NCI-H446 treated with DMSO at 0.1 percent for 48 hours (cell line): Measurements from ENCODE around the gene SLC17A2.
A peak's percentile ranks its signal among the peaks of the same experiment; 100 is the strongest.

ENCODE experiments used
- DNase-seq: peaks from one replicate; lab custom pipeline; 2025; lab: John Stamatoyannopoulos, UW

The SLC17A2 gene

GRCh38 chr6:25919657-25920056, 10.8 kb downstream of the SLC17A2 start:
- DNase-seq: no peak

GRCh38 chr6:25918083-25918683, 12.3 kb downstream of the SLC17A2 start:
- no peak for DNase-seq

DNA sequence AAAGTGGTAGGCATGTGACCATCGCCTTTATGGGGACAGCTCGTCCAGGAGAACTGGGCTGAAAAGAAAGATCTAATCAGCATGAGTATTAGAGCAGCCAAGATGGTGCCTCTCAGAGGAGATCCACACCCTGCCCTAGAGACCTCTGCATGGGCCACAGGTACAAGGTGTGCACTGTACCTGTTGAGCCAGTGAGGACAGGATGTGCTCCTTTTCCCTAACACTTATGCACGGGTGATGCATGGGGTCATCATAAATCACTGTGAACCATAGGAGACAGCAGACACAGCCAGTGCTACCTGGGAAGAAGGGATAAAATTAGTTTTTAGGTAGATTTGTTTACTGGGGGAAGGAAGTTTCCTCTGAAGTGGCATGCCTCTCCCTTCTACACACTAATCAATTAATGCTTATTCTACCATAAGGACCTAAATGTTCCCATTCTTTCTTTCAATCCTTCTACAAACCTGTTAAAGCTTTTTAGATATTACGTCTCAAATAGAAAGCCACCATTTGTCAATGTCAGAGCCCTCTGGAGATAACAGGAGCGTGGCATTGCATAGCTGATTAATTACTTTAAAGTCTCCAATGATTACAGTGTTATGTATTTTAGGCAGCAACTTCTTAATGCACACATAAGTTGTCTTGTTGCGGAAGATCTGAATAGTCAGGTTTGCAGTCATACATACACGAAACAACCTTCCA, 13.6 kb downstream of the SLC17A2 start:
- no peak for DNase-seq

DNA sequence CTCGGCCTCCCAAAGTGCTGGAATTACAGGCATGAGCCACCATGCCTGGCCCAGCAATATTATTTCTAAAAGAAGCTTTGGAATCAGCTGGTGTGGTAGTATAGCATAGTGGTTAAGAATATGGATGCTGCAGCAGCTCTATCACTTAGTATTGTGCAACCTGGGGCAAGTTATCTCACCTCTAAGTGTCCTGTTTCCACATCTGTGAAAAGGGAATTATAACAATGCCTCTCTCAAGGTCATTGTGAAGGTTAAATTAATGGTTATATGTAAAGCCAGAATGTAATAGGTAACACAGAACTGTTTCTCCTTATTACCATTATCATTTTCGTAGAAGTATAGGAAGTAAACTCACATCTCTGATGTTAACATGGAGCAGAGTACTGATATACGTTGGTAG, 14.2 kb downstream of the SLC17A2 start:
- DNase-seq: no peak

DNA sequence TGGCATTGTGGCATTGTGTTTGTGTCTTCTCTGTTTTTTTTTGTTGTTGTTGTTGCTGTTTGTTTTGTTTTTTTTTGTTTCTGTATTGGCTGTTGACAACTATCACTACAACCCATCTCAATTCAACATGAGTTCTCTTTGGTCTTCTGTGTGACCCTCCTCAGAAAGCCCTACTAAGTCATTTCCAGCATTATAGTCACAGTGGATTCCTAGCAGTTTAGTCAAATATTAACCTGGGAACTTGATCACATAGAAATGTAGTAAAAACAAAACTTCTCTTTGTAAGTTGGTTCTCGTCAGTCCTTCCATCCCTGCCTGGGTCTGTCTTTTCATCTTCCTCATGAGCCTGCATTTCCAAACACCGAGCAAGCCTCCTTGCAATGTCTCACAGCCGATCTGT, 16.8 kb downstream of the SLC17A2 start:
- no peak for DNase-seq

DNA sequence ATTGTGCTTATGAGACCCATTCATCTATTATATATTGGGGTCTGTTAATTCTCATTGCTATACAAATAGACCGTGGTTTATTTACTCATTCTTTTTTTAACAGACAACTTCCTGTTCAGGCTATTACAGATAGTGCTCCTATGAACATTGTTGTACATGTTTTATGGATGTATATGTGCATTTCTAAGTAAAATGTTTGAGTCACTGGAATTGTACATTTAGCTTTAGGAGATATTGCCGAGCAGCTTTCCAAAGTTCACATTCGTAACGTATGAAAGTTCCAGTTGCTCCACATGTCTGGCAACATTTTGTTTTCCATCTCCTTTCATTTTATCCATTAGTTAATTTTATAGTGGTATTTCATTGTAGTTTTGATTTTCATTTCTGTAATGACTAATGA, 19.1 kb downstream of the SLC17A2 start:
- no peak for DNase-seq

DNA sequence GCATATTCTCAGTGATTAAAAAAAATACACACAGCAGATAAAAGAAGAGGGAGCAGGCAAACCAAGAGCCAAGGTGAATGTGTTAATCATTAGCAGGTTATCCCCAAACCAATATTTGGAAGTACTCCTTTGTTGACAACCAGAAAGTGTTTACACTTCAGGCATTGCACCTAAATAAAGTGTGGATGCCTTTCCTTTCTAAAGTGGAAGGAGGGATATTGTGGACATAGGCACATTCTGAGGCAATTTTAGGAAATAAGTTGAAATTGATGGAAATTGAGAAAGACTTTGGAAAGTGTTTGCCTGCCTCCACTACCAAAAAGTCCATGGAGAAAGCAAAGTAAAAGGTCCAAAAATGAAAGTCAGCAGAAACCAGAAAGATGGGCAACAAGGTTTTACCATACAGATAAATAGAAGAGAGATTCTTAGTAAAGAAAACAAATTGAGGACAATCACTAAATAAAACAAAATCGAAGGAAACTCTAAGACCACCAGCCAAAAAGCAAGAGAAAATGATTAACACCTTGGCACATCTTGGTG, 22.9 kb downstream of the SLC17A2 start:
- DNase-seq: no peak

- no peak for DNase-seq
Measured at GRCh38 chr6:25903467-25904099, 26.9 kb downstream of the SLC17A2 start.

DNA sequence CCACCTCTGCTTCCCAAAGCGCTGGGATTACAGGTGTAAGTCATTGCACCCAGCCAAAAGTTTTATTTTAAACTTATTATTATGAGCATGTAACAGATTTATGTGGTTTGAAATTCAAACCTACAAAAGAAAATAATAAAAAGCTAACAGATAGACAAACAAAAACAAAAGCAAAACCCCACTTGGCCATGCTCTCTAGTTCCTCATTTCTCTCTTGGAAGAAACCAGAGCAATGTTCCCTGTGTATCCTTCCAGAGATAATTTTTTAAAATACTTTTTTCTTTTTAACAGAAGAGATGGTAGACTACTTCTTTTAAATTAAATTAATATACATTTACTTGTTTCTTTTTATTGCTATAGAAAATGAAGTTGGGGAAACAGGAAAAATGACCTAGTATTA, 28.4 kb downstream of the SLC17A2 start:
- DNase-seq: no peak

GRCh38 chr6:25900843-25901242, 29.6 kb downstream of the SLC17A2 start:
- no peak for DNase-seq

GRCh38 chr6:25899580-25900408, 30.7 kb downstream of the SLC17A2 start:
- no peak for DNase-seq

DNA sequence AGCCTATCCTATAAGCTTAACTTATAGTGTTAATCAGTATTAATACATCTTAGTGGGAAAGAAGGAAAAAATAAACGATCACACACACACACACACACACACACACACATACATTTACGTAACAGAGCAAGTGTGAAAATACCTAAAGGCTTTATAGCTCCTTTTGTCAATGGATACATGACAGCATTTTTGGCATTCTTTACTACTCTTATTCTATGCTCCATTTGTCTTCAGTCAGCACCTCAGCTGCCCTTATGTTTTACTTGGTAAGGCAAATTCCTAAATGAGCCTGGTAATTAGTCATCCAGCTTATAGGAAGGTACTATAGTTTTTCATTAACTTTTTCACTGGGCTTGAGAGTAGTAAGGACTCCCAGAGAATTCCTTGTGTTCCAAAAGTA, 31.4 kb downstream of the SLC17A2 start:
- no peak for DNase-seq

GRCh38 chr6:25898289-25898977, 32.1 kb downstream of the SLC17A2 start:
- DNase-seq: no peak

DNA sequence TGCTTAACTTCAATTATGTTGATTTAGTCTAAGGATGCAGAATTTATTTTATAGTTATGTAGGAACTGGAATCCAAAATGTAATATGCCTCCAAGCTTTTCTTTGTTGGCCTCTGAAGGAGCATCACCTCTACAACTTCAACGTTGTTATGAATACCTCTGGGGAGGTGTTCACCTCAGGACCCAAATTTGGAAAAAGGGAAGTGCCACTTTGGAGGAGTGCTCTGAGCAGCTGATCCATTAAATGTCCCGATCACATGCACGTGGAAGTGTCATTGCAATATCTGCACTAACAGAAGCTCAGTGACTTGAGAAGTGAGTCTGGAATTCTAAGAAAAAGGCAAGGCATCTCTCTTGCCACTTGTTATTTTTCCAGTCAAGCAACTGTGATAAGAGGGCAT, 34.2 kb downstream of the SLC17A2 start:
- no peak for DNase-seq

DNA sequence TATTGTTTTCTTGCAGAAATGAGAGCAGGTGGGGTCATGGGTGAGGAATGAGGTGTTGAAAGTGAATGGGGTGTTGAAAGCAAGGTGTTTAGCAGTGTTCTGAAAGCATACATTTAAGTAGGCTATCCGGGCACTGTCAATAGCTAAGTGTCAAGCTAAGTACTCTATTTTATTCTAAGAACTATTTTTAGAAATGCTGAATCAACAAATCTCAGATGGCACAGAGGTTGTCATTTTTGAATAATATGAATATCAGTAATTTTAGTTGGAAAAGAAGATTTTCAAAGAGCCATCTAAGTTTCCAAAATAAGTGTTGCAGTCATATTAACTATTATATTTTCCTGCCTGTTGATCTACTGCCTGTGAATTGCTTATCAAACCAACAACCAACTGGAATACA, 34.7 kb downstream of the SLC17A2 start:
- DNase-seq: no peak

GRCh38 chr6:25893778-25894177, 36.7 kb downstream of the SLC17A2 start:
- no peak for DNase-seq

DNA sequence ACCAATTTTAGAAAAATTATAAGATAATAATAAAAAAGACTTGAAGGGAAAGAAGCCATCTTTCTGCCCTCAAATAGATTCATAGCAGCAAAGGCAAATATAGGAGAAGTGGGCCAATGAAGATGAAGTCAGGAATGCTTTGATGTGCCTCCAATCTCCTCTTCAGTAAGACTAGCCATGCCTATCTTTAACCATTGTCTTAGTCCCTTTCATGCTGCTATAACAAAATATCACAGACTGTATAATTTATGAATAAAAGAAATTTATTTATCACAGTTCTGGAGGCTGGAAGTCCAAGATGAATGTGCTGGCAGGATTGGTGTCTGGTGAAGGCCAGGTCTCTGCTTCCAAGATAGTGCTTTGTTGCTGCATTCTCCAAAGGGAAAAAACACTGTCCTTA, 37.6 kb downstream of the SLC17A2 start:
- DNase-seq: no peak

DNA sequence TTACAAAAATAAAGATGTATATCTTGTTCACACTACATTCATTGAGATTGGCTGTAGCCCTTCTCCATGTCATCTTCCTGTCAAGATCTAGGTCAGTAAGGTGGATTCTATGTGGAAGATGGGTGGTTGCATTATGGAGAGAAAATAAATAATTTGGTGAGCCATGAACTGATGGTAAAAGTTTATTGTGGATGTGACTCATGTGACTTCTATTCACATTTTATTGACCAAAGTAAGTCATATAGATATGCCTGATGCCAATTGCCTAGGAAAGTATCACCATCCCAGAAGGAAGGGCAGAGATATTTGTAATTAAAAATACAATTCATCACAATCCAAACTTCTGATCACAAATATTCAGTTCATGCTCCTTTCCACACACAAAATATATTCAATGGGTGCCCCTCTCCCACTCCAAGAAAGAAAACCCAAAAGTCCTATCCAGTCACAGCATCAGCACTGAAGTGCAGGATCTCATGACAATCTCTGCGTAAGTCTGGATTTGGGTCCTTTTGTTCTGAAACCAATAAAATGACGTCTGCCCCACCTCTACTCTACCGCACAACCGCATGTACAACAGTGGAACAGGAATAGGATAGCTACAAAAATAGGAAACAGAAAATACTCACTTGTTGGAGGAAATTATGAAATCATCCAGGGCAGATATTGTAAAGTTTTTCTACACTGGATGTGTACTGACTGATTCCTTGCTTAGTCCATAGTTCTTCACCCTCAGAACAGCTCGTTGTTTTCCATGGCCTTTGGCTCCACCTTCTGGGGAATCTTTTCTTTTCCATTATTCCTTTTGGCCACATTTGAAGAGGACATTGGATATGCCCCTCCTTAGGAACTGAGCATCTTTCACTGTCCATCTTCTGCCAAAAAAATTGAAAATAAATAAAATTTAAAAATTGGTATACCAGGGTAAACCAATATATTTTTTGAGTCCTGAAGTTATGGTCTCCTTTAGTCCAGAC, 40.3 kb downstream of the SLC17A2 start:
- peak; percentile 10 for DNase-seq

DNA sequence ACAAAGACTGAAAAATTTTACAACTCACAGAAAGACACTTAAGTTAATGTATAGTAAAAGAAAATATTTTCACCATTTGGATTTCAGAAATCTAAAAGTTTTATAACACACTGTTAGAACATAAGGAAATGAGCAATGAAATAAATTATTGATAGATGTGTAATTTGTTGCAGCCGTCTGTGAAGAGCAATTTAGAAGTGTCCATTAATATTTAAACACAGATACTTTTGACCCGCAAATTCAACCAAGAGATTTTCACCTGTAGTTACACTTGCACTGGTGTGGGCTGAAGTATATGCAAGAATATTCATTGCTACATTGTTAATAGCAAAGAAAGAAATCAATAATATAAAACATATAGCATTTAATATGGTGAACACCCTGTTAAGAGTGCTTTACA, 41.9 kb downstream of the SLC17A2 start:
- no peak for DNase-seq

- no peak for DNase-seq
Measured at GRCh38 chr6:25886066-25886465, 44.4 kb downstream of the SLC17A2 start.

DNA sequence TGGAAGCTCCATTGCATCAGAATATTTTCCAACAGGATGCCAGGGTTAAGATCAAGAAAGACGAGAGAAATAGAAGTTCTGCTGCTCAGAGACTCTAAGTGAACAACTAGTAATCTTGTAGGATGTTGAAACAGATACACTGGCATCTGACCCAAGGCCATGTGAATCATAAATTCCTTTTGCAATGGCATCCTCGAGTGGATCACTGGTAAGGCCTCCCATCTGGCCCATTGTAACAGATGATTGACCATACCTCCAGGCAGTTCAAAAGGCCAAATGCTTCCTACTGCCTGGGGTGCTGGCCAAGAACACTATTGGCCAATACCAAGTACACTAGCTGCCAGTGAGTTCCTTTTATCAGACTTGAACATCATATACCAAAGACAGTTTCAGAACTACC, 46.5 kb downstream of the SLC17A2 start:
- no peak for DNase-seq
